ENCODE data around the gene ANKRD11.

Gene ANKRD11

GRCh38 chr16:89288966-89289365 lies 201.4 kb downstream of the ANKRD11 start:
- no peak overlapping the region for H3K27ac ChIP-seq (ENCODE audit: poor library complexity, severe bottlenecking)
- DNase-seq (ENCODE audit: low spot score) (no peak), ATAC-seq (ENCODE audit: low read depth) (no peak)
- no peaks in the 10 kb centered on the region for H3K9me3 ChIP-seq (ENCODE audit: severe bottlenecking)
- H3K27me3 ChIP-seq (ENCODE audit: insufficient read depth, poor library complexity, severe bottlenecking) = no peaks in the 10 kb centered on the region
- H3K36me3 ChIP-seq (ENCODE audit: low read depth) = peaks cover 71% of the 10 kb centered on the region
- TF ChIP-seq CTCF (IDR thresholded peaks at IDR 0.05; ENCODE audit: poor library complexity, severe bottlenecking) = no peak
- H3K4me3 ChIP-seq (ENCODE audit: severe bottlenecking) = no peak overlapping the region
- no peaks in the 10 kb centered on the region for H3K4me1 ChIP-seq (ENCODE audit: insufficient read depth, poor library complexity, severe bottlenecking)

GRCh38 chr16:89288577-89288844 lies 201.8 kb downstream of the ANKRD11 start:
- Histone ChIP-seq H3K27me3 (ENCODE audit: insufficient read depth, poor library complexity, severe bottlenecking) (no peaks in the 10 kb centered on the region), H3K4me3 (ENCODE audit: severe bottlenecking) (no peak overlapping the region), H3K36me3 (ENCODE audit: low read depth) (peaks cover 74% of the 10 kb centered on the region), H3K4me1 (ENCODE audit: insufficient read depth, poor library complexity, severe bottlenecking) (no peaks in the 10 kb centered on the region), H3K27ac (ENCODE audit: poor library complexity, severe bottlenecking) (no peak overlapping the region), H3K9me3 (ENCODE audit: severe bottlenecking) (no peaks in the 10 kb centered on the region)
- ATAC-seq (ENCODE audit: low read depth) (no peak), DNase-seq (ENCODE audit: low spot score) (no peak)
- TF ChIP-seq CTCF (IDR thresholded peaks at IDR 0.05; ENCODE audit: poor library complexity, severe bottlenecking) = no peak

DNA sequence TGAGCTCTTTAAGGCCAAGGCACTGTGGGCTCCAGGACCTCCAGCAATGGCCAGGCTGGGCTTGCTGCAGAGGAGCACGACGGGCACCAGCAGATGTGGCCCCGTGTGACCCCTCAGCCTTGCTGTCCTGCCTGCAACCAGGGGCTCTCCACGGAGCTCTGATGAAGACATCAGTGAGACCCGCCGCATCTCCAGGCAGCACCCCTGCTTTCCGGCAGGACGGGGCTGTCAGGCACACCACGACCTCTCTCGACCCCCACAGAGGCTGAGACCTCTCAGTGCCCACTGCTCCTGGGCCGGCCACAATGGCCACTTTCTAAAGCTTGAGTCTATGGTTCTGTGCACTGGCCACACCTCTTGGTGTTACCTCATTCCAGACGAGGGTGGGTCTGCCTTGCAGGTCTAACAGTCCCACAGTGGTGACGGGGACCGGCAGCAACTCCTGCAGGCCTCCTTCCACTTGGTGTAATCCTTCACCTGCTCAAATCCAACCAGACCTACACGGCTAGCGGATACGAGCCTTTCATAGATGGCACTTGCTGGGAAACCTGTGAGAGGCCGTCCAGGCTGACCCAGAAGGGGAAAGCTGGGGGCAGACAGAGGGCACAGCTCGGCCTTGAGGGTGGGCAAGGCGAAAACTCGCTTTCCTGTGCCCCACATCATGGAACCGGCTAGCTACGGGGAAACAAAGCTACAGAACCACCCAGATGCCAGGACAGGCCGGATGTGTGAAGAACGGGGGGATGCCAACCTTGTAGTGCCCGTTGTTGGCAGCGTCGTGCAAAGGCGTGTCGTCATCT lies 202.4 kb downstream of the ANKRD11 start:
- Histone ChIP-seq H3K27ac (ENCODE audit: poor library complexity, severe bottlenecking) (no peak overlapping the region), H3K4me1 (ENCODE audit: insufficient read depth, poor library complexity, severe bottlenecking) (no peaks in the 10 kb centered on the region), H3K27me3 (ENCODE audit: insufficient read depth, poor library complexity, severe bottlenecking) (no peaks in the 10 kb centered on the region), H3K36me3 (ENCODE audit: low read depth) (peaks cover 77% of the 10 kb centered on the region), H3K4me3 (ENCODE audit: severe bottlenecking) (no peak overlapping the region), H3K9me3 (ENCODE audit: severe bottlenecking) (no peaks in the 10 kb centered on the region)
- no peak for TF ChIP-seq CTCF (IDR thresholded peaks at IDR 0.05; ENCODE audit: poor library complexity, severe bottlenecking)
- DNase-seq (ENCODE audit: low spot score) (no peak), ATAC-seq (ENCODE audit: low read depth) (no peak)

DNA sequence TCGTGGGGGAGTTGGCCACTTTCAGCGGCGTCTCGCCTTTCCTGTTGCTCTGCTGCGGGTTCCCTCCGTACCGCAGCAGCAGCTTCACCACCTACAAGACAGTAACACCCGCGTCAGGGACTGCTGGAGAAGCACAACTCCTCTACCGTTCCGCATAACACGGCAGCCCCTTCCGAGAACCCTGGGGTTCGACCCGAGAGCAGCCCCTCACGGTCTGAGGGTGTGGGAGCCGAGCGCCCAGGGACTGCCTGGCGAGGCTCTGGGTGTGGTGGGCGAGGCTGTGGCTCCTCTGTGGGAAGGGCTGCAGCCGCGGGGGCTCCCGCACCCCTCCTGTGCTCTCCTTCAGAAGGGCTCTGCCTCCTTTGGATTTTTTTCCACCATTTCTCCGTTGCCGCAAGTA lies 204.3 kb downstream of the ANKRD11 start:
- Histone ChIP-seq H3K9me3 (ENCODE audit: severe bottlenecking) (no peaks in the 10 kb centered on the region), H3K4me1 (ENCODE audit: insufficient read depth, poor library complexity, severe bottlenecking) (no peaks in the 10 kb centered on the region), H3K4me3 (ENCODE audit: severe bottlenecking) (no peak overlapping the region), H3K36me3 (ENCODE audit: low read depth) (peaks cover 88% of the 10 kb centered on the region), H3K27me3 (ENCODE audit: insufficient read depth, poor library complexity, severe bottlenecking) (no peaks in the 10 kb centered on the region), H3K27ac (ENCODE audit: poor library complexity, severe bottlenecking) (no peak overlapping the region)
- ATAC-seq (ENCODE audit: low read depth) = no peak
- no peak for DNase-seq (ENCODE audit: low spot score)
- no peak for TF ChIP-seq CTCF (IDR thresholded peaks at IDR 0.05; ENCODE audit: poor library complexity, severe bottlenecking)

DNA sequence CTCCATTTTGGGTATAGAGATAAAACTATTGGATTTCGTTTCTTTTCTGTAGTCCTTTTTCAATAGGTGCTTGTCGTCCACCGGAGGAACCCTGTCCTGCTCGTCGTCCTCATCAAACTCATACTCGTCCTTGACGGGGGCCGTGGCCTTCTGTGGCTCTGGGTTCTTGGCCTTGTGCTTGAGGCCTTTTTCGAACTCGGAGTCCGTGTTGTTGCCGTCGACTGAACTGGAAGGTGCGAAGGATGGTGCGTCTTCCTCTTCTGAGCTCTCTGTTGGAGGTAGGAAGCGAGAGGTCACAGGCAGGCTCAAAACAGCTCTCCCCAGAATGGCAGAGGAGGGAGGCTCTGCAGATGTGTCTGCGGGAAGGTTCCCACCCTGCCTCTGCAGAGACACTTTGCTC lies 205.0 kb downstream of the ANKRD11 start:
- DNase-seq (ENCODE audit: low spot score) = no peak
- ATAC-seq (ENCODE audit: low read depth) = no peak
- H3K4me3 ChIP-seq (ENCODE audit: severe bottlenecking) = no peak overlapping the region
- H3K27ac ChIP-seq (ENCODE audit: poor library complexity, severe bottlenecking) = no peak overlapping the region
- no peak for TF ChIP-seq CTCF (IDR thresholded peaks at IDR 0.05; ENCODE audit: poor library complexity, severe bottlenecking)
- H3K36me3 ChIP-seq (ENCODE audit: low read depth) = peaks cover 89% of the 10 kb centered on the region
- no peaks in the 10 kb centered on the region for H3K4me1 ChIP-seq (ENCODE audit: insufficient read depth, poor library complexity, severe bottlenecking)
- H3K27me3 ChIP-seq (ENCODE audit: insufficient read depth, poor library complexity, severe bottlenecking) = no peaks in the 10 kb centered on the region
- no peaks in the 10 kb centered on the region for H3K9me3 ChIP-seq (ENCODE audit: severe bottlenecking)
